Right lobe of liver (tissue), 4 donors: ENCODE data around the gene CACNG1.

Experiments
- CTCF ChIP-seq, 4 donors: fragments of 200-600 bp in 3 of 4; fragments of 450-650 bp in 1 of 4; IDR thresholded peaks; one replicate each; pipeline versions ENCODE4 v1.5.1 to v1.8.0; 2016 to 2022; ENCODE audit warnings: antibody characterized with exemption in 4 of 4, mild to moderate bottlenecking in 2 of 4
- POLR2A ChIP-seq: fragments of 450-650 bp; IDR thresholded peaks from one replicate; pipeline ENCODE4 v1.6.1; 2017; ENCODE audit warnings: antibody characterized with exemption, mild to moderate bottlenecking
- donor health status: DM: no; HTN: no; CAD: no.
- donor health status: DM: no; HTN: no; CAD: no.
- donor health status: DM: no; HTN: yes; CAD: no.

GRCh38 chr17:67098006-67098405 lies 53.7 kb downstream of the CACNG1 start:
- TF ChIP-seq POLR2A: no peak
- no peak for TF ChIP-seq CTCF (IDR thresholded peaks at IDR 0.05)
